Fibroblast of peridontal ligament (primary cell): ENCODE data around the gene ELOB.
"Not testable (repeated sequence)": the region's sequence is repeated elsewhere in the genome, so short reads cannot be mapped to it uniquely, and the experiment has no call there.

Source experiments
- DNase-seq: peaks from one replicate; pipeline ENCODE4 v3.0.0-alpha.2; 2010; ENCODE audit errors: extremely low read depth

Gene ELOB

DNA sequence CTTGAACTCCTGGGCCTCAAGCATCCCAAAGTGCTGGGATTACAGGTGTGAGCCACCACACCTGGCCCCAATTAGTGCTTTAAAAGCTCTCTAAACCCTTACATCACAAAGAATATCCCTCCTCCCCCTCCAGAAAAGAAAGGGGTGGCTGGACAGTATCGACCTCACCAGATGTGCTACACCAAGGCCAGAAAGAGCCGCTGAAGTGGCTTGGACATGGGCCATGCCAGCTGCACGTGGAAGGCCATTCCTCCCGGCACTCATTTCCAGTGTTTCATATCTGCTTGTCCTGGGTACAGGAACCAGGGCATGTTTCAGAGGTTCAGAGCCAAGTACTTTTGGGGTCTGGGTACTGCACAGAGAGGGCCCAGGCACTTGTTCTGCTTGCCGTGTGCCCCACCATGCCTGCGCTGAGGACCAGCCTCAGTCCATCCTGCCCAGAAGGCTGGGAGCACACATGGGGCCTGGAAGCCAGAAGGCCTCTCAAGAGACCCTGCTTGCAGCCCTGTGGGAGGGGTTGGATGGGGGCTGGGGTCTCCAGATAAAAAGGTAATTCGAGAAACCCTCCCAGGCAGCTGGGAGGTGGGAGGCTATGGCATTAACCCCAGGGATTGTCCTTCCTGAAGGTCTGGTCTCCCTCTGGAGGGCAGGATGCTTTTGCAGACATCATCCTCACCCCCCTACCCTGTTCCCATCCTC, 28.2 kb downstream of the ELOB start:
- DNase-seq = no peak

DNA sequence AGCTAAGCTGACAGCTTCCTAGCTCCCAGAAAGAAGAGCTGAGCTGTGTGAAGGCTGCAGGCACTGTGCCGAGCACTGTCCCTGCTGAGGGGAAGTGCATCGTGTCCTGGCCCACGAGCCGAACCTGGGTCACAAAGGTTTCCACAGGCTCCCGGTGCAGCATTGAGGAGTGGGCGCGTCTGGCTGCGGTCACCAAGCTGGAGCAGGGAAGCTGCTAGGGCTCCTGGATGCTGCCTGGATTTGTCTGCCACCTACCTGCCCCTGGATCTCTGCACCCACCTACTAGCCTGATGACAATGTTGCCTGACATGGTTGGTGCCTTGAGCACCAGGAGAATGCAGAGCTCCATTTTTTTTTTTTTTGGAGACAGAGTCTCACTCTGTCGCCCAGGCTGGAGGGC, 31.1 kb downstream of the ELOB start:
- DNase-seq = no peak

DNA sequence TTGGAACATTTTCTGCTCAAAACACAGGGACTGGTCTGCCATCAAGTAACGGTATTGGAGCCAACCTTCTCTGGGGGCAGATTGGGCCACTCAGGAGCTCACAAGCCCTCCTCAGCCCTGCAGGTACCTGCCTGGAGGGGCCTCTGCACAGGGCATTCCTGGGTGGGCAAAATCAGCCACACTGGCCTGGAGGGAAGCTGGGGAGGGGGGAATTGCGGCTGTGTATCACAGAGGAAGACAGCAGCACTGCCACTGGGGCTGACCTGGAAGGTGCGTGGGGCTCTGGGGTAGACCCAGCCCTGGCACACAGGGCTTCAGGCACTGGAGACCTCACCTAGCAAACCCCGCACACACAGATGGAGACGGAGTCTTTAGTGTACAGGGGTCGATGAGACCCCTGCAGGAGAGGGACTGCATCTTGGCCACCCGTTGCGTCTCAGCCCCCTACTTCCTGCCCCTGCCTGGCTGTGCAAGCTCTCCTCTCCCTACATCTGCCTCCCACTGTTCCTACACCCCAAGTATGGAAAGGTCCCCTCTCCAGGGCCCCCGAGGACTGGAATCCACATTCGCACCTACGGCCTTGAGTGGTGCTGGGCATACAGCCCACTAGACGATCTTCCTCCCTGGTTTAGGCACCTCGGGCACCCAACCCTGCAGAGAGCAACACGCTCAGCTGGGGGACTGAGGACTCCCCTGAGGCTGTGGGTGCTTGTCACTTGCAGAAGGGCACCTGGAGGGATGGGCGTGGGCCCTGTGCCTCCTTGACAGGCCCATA, 31.8 kb downstream of the ELOB start:
- DNase-seq = no peak

DNA sequence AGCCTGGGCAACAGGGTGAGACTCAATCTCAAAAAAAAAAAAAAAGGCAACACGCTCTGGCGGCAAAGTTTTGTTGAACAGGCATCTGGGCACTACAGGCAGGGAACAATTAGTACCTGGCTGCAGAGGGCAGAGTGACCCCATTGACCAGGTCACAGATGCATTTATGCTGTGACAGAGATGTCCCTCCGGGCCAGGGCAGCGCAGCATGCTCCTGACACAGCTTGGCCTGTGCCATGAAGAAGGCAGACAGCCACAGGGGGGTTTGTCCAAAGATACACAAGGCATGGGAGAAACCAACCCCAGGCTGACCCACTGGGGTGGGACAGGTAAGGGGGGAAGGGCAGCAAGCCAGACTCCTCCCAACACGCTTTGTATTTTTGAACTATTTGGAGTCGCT, 32.4 kb downstream of the ELOB start:
- DNase-seq = no peak

DNA sequence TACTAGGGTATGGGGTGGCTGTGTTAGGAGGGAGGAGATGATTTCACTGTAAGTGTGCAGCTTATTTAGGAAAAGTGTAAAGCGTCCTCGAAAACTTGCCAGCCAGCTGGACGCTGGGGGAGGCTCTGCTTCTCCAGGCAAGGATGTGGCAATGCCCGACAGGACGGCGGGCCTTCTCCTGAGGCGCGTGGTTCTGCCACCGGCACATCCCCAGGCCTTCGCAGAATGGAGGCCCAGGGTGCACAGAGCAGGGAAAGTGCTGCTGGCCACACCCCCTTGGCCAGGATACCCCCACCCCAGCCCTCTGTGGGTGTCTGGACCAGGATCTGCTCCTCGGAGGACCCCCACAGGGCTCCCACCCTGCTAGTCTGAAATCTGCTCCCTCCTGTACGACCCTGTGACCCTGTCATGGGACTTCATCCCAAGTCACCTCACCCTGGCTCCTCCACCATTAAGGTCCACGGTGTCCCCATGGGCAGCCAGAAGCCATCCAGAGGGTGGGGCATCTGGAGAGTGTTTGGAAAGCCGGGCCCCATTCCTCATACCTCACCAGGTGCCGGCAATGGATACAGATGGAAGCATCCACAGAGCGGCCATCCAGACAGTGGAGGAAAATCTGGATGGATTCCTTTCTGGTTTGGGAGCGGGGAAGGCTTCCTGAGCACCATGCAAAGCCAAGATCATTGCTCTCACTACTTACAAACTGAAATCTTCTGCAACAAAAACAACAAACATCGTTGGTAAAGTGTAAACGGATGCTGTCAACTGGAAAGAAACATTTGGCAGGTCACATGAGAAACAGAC, 33.9 kb downstream of the ELOB start:
- DNase-seq = no peak

DNA sequence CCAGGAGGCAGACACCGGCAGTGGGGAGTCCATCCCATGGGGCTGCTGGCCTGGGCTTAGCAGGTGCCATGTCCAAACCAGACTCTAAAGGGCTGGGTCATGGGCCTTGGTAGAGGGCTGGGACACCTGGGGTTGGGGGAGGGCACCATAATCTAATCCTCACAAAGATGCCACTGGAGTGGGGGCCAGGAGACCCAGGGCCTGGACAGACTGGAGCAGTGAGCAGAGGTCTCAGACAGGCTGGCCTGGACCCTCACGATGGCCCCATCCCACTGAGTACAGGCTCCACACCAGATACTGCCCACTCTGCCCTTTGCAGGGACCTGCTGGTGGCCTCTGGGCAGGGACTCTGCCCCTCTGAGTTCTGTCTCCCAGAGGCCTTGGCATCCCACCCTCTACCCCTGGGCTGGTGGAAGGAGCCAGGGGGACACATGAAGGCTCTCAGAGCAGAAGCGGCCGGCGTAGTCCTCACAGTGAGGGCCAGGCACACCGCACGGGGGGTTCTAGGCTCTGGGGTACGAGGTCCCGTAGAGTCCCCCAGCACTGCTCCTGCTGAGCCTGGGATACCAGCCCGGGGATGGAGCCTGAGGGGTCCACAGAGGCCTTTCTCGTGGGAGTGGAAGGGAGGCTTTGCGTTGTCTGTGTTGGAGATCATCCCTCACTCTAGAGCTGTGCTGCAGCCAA, 34.6 kb downstream of the ELOB start:
- no peak for DNase-seq

DNA sequence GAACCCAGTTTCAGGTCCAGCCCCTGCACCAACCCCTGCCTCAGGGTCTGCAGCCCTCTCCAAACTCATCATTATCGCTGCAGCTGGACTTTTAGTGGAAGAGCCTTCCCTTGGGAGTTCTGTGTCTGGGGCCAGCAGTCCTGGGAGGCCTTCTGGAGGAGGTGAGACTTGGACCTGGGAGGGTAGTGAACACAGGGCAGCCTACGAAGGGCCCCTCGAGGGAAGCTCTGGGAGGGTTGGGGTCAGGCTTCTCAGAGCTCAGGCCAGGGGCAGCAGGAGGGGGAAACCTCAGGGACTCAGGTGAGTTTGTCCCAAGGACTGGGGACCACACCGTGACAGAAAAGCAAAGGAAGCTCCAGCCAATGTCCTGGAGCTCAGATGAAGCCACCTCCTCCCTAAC, 35.9 kb downstream of the ELOB start:
- no peak for DNase-seq

DNA sequence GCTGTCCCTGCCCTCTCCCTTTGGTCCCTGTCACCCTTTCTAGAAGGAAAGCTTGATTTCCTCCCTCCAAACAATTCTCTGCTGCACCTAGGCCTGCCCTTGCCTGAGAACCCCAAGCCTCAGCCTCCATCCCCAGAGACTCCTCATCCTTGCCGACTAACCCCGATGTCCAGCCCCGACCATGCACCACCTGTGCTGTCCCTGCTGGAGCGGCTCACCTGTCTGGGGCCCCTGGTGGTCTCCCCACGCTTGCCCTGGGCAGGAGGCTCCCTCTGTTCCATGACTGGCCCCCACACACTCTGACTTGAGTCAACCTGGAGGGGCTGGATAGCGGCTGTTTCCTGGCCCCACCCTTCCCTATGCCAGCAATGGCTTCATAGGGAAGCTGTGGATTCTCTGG, 36.6 kb downstream of the ELOB start:
- no peak for DNase-seq

DNA sequence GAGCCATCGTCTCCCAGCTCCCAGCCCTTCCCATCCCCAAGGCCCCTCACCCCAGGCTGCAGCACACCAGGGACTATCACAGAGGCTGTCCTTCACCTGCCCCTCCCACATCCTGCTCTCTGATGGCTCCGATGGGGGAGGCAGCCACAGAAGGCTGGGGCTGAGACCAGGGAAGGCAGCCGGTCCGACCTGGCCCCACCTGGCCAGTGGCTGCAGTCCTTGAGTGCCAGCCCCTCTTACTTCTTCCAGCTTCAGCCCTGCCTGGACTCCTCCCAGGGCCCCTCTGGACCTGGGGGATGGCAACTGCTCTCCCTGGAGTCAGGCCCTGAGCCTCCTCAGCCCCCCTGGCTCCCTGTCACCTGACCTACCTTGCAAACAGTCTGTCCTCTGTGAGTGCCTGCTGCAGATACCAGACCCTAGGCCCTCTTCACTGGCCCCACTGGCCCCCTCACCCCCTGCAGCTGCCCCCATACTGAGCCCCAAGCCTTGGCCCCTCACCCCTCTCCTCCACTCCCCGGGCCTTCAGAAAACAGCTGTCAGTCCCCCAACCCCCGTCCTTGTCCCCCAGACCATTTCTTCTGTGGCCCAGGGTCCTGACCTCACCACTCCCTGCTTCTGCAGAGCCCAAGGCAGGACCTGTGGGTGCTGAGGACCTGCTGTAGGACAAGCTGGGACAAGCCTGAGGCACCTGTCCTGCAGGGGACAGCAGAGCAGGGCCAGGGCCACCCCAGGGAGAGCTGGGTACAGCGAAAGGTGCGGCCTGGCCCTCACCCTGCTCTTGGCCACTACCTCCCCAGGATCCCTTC, 37.3 kb downstream of the ELOB start:
- DNase-seq = no peak

DNA sequence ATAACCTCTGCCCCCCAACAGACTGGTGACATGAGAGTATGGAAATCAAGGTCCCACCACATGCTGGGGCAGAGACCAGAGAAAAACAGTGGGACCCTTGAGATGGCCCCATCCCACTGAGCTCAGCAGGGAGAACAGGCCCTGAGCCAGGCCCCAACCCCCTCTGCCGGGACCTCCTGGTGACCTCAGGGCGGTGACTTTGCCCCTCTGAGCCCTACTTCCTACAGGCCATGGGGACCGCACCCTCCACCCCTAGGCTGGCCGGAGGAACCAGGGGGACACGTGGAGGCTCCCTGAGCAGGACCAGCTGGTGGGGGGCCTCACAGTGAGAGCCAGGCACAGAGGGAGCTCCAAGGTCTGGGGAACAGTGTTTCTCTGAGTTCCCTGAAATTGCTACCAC, 38.5 kb downstream of the ELOB start:
- DNase-seq = no peak

DNA sequence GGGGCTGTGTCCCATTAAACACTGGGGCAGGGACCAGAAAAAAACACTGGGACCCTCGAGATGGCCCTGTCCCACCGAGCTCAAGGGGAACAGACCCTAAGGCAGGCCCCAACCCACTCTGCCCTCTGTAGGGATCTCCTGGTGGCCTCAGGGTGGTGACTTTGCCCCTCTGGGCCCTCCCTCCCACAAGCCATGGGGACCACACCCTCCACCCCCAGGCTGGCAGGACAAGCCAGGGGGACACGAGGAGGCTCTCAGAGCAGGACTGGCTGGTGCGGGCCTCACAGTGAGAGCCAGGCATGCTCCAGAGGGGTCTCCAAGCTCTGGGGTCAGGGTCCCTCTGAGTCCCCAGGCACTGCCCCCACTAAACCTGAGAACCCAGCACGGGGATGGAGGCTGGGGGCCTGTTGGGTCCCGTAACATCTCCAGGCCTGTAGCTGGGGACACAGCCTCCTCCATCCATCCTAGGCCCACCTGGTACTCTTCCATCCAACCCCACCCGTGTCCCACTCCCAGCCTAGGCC, 39.1 kb downstream of the ELOB start:
- no peak for DNase-seq

DNA sequence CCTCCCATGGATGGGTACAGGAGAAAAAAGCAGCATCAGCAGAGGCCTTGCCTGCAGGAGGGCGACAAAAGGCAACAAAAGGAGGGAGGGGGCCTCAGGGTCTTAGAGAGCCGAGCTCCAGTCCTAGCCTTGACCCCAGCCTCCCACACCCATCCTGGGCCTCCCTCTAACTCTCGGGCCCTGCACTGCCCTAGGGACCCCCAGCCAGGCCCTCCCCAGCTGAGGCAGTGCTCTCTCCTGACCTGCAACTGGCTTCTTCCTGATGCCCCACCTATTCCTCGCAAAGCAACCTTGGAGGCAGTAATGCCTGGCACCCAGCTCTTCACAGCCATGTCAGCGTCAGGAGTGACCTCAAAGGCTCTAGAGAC, 39.9 kb downstream of the ELOB start:
- DNase-seq = no peak

DNA sequence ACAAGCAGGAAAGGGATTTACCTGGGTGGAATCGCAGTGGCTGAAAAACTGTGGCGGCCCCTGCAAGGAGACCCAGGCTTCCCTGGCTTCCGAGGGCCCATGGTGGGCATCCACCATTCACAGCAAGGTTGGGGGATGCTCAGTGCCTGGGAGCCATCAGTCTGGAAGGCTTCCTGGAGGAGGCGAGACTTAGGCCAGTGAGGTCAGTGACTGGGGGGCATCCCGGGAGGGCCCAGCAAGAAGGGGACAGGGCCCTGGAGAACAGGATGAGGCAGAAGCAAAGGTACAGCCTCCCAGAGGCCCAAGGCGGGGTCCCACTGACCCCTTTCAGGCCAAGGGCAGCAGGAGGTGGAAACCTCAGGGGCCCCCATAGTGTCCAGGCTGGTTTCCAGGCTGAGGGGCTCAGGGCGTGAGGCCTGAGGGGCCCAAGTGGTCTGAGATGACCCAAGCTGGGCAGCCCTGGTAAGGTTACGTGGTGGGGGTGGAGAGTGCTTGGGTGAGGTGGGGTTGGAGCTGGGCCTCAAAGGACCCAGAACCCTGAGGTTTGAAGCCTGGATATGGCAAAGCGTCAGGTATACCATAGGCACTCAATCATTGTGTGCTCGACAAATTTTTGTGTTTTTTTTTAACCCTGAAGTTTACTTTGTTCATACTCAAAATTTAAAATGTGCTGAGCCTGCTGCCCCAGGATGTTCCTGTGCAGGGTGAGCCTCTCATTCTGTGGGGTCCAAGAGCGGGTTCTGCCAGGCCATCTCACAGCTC, 40.4 kb downstream of the ELOB start:
- no peak for DNase-seq

DNA sequence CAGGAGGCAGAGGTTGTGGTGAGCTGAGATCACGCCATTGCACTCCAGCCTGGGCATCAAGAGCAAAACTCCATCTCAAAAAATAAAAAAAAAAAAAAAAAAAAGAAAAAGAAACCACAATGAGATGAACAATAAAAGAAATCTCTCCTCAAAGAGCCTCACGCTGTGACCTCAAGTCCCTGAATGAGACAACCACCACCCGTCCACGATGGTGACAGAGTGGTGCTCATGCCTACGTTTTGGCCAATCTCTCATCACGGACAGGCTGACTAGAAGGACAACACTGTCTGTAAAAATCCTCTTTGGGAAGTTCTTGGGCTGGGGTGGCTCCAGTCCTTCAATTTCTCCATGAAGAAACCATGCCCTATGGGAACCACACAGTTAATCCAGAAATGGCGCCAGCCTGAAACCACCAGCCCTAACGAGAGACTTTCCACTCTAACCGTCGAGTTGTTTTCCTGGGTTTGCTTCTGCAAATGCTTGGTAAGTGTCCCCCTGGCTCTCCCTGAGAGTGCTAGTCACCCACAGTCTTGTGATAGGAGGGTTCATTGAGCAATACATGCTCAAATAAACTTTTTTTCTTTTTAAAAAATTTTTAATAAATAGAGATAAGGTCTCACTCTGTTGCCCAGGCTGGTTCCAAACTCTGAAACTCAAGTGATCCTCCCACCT, 42.1 kb downstream of the ELOB start:
- no peak for DNase-seq

DNA sequence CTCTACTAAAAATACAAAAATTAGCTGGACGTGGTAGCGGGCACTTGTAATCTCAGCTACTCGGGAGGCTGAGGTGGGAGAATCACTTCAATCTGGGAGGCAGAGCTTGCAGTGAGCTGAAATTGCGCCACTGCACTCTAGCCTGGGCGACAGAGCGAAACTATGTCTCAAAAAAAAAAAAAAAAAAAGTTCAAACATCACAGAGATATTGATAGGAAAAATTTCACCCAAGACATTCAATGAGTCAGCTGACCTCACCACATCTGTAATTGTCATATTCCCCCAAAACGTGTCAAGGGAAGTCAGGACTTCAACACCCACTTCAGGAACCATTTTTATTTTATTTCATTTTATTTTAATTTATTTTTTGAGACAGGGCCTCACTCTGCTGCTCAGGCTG, 49.0 kb downstream of the ELOB start:
- DNase-seq = no peak

DNA sequence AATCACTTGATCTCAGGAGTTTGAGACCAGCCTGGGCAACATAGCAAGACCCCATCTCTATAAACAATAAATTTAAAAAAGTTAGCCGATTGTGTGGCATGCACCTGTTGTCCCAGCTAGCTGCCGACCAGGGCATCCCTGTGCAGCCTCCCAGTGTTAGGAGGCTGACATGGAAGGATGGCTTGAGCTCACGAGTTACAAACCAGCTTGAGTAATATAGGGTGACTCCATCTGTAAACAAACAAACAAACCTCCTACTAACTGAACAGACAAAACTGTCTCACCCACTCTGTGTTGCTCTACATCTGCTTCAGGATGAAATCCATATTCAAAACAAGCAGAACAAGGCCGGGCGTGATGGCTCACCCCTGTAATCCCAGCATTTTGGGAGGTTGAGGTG, 50.2 kb downstream of the ELOB start:
- DNase-seq = no peak

DNA sequence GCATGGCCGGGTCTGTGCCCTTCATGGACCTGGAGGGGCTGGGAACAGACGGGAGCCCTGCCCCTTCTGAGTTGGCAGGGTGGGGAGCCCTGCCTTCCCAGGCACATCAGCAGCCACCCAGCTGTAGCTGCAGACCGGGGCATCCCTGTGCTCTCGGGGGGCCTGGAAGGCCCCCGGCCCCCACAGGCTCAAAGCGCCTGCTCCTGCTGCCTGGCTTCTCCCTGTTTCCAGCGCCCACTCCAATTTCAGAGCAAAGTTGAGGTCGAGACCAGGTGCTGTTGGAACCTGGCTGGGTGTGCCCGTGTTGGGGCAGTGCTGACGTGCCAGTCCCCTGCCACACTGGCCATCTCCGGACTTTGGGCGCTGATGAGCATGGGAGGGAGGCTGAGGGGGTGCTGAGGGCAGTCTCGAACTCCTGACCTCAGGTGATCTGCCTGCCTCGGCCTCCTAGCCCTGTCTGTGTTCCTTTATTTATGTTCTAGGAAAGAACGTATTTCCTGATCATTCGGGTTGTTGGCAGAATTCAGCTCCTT, 52.2 kb downstream of the ELOB start:
- DNase-seq = no peak

DNA sequence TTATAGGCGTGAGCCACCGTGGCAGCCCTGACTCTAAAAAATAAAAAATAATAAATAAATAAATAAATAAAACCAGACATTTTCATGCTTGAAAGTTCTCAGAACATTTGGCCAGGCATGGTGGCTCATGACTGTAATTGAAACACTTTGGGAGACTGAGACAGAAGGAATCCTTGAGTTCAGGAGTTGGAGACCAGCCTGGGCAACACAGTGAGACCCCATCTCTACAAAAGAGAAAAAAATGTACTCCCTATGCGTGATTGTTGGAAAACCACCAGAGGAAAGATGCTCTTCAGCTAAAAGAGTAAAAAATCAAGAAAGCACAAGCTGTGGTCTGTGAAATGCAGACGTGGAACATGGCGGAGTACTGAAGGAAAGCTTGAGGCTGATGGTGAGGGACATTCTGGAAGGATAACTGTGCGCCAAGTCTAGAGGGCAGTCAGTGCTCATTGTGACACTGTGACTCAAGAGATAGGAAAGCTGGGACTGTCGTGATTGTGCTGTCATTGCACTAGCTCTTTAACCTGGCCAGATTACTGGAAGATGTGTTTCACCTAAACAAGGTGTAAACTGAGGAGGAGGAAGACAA, 52.9 kb downstream of the ELOB start:
- DNase-seq = no peak

DNA sequence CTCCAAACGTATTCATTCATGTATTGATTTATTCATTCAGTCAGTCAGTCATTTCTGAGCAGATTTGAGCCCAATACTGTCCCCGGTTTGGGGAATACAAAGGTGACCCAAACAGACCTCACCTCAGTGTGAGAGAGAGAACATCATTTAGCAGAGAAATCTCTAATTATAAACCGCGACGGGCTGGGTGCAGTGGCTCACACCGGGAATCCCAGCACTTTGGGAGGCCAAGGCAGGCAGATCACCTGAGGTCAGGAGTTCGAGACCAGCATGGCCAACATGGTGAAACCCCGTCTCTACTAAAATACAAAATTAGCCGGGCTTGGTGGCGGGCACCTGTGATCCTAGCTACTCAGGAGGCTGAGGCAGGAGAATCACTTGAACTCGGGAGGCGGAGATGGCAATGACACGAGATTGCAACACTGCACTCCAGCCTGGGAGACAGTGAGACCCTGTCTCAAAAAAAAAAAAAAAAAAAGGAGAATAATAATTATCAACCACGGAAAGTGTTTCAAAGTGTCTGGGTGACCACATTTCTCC, 55.4 kb downstream of the ELOB start:
- DNase-seq = not testable (repeated sequence)
